NCI-H446 treated with DMSO at 0.1 percent for 48 hours (cell line): ENCODE measurements around the gene RARRES2.
A peak's percentile ranks its signal among the peaks of the same experiment; 100 is the strongest.
"Not testable (repeated sequence)": the region's sequence is repeated elsewhere in the genome, so short reads cannot be mapped to it uniquely, and the experiment has no call there.

Experiments
- DNase-seq: peaks from one replicate; lab custom pipeline; 2025; lab: John Stamatoyannopoulos, UW

RARRES2 gene

DNA sequence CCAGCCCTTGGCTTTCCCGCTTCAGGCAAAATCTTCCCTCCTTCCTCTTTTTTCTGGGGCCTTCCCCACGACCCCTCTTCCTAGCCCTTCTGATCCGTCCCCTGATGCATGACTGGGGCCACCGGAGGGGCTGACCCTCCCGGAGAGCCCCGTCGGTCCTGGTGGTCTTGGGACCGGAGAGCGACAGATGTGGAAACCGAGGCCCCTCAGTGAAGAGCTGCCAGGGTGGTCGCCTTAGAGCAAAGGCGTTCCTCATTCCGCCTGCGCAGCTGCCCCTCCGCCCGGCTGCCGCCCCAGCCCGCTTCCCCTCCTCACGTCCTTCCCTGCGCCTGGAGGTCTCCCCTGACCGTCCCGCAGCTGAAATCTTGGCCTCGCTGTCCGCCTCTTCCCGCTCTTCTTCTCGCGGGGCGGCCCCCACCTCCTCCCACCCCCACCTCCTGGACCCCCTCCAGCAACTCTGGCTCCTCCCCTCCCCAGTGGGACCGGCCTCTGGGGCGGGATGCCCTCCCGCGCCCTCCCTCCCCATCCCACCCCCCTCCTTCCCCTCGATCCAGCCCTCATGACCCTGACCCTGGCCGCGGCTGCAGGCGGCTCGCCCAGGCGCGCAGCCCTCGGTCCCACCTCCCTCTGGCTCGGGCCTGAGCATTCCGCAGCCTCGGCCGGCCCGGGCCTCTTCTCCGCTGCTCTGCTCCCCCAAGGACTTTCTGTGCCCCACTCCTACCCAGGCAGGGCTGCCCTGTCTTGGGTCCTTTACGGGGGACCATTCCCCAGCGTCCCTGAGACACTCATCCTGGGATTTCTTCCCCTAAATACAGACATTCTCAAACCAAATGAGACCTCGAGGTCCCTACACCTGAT is at the start of gene RARRES2:
Gene RARRES2, minus strand, starts transcription at position 367 of the 858 bp plus-strand sequence. CDS start 1,020 bp downstream, outside the sequence.
- no peak for DNase-seq

DNA sequence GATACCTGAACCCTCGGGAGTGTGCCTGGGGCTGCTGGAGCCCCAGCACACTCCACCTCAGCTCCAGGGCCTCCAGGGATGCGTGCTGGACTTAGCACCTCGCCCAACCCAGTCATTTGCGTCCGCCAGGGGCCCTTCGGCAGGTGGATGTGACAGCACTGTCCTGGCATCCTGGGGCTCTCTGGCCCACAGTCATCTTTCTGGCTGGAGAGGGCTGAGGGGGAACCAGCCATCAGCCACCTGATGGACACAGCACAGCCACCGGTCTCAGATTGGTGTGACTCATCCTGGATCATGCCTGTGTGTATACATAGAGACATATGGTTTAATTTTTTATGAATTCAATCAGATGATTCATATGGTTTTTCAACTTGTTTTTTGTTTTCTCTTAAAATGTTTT is 48.8 kb upstream of the RARRES2 start:
- no peak for DNase-seq

DNA sequence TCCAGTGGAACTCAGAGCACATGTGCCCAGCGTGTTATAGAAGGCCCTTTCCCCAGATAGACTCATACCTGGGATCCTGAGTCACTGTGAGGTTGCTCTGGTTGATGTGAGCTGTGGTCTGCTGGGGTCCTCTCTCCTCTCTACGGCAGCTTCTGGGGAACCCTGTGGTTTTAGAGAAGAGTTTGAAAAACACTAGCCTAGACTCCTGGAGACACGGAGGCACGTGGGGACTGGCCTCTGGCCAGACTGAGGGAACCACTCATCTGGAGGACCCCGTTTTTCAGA is 48.0 kb upstream of the RARRES2 start:
- DNase-seq: no peak

DNA sequence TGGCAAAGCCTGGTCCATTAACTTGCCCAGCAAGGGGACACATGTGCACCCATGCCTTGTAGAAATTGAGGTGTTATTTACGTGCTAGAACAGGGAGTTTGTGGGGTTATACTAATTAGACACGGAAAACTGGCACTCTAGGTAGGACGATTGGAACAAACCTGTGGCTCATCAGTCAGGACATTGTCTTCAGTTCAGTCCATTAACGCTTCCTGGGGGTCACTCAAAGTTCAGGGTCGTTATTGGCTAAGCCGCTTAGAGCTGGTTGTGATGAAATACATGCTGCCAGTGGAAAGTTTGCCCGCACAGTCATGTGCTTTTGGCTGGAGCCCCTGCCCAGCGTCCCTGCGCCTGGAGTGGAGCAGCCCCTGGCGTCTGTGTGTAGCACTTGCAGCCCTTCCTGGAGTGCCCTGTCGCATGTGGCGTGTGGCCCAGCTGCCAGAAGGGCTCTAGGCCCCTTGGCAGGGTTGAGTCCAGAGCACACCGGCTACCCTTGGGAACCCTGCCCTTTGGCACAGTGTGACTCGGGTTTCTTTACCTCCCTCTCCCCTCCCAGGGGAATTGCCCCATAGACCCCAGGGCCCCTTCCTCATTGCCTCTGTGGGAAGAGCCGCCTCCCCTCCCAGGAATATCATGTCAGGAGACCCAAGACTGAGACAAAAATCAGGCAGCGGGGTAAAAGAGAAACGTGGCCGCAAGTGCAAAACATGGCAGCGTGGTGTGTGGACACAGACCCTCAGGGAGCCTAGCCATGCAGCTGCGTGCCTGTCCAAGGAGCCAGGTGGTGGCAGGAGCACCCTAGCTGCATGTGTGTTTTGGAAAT is 47.5 kb upstream of the RARRES2 start:
- DNase-seq: peak; percentile 58

DNA sequence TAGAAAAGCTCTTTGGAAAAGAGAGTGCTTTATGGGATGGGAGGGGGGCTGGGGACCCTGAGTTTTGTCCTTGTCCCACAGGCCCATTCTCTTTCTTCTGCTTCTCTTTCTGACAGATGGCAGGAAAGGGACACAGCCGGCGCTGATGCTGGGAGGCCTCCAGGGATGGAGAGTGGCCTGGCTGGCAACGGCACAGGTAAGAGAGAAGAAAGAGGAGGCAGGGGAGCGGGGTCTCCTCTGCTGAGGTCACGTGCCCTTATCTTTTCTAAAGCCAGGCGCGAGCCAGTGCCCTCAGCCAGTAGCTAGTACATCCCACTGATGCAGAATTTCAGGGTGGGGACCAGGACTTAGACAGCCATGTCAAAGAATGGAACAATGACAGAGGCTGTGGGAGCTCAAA is 46.9 kb upstream of the RARRES2 start:
- no peak for DNase-seq

DNA sequence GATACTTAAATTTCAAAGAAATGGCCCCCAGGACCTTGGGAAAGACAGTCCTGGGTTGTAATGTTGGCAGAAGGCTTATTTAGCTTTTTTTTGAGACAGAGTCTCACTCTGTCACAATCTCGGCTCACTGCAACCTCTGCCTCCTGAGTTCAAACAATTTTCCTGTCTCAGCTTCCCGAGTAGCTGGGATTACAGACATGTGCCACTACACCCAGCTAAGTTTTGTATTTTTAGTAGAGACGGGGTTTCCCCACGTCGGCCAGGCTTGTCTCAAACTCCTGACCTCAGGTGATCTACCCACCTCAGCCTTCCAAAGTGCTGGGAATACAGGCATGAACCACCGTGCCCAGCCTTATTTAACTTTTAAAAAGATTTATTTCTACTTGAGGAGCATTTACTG is 44.5 kb upstream of the RARRES2 start:
- not testable (repeated sequence) for DNase-seq

DNA sequence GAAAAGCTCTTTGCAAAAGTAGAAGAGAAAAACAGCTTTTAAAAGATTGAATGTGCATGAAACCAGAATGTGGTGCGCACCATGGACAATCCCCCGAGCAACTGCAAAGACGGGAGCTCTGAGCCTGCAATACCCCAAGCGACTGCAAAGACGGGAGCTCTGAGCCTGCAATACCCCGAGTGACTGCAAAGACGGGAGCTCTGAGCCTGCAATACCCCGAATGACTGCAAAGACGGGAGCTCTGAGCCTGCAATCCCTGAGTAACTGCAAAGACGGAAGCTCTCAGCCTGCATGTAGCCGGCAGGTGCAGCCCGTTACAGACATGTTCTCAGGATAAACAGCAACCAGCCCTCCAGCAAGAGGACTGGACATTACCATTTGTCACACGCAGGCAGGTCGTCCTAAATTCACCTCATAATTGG is 43.9 kb upstream of the RARRES2 start:
- no peak for DNase-seq

DNA sequence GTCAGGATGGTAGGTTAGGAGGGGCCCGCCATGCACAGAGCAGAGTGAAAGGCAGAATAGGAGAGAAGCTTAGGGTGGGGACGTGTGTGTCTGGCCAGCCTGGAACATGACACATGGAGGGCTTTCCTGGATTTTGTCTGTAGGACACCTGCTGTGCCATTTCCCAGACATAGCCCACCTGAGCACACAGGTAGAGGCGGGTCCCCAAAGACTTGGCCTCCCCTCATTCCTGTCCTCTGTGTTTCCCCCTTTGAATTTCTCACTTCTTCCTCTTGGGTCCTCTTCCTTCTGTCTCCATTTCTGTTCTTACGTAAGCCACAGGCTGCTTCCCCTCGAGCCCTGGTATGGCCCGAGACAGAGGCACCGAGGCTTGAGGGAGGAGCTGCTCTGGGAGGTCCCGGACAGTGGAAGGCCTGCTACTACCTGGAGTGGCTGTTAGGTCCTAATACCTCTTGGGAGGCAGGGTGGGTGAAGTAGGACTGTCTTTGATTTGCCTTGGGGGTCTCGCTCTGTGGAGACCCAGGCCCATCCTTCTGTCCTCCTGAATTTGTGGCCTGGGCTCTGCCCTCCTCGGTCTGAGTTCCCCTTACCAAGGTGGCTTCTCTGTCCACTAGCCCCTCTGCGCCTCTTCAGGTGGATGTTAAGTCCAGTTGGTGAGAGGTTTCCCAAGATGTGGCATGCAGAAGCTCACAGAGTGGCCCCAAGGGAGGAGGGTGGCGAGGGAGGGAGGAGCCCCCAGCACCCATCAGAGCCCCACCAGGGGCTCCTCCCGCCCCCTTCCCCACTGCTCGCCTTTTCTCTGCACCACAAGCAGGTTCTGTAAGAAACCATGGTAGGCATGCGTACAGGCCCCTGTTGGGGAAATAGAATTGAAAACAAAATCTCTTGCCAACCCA is 43.2 kb upstream of the RARRES2 start:
- no peak for DNase-seq

DNA sequence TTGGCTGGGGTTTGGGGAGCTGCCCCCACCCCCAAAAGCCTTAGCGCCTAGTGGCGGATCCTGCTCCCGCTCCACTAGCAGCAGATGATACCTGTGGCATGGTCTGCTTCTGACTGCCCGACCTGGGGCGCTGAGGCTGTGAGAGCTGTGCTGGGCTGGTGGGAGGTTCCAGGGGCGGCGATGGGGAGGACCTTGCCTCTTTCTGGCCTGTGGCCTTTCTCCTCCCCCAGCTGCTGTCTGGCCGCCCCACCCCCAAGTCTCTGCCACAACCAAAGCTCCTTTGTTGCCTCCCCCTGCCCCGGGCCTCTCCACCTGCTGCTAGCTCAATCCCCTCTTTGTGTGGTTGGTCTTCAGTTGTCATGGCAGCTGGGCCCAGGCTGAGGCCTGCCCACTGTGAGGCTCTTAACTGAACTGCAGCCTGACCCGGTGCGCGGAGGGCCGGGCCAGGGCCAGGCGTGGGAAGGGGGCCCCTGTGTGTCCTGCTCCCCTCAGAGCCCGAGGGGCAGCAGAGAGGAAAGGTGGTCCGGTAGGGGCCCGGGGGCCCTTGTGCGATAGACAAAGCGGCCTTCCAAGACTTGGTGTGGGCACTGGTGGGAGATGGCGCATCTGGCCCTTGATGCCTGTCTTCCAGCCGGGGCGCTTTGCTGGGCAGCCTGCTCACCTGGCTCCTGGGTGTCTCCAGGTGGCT is 42.4 kb upstream of the RARRES2 start:
- no peak for DNase-seq

DNA sequence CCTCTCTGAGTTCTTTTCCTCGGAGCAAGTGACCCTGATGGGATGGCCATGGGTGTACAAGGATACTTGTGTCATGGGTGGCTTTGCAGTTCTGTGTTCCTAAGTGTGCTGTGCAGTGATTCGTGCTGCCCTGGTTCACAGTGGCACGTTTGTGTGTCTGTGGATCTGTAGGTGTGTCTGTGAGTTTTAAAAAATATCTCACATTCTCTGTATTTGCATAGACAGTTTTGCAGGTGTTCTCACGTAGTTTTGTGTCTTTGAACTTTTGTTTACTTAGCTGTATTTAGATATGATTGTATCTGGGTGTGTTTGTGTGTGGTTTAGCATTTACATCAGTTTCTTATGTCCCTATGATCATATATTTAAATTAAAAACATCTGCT is 41.4 kb upstream of the RARRES2 start:
- DNase-seq: no peak

DNA sequence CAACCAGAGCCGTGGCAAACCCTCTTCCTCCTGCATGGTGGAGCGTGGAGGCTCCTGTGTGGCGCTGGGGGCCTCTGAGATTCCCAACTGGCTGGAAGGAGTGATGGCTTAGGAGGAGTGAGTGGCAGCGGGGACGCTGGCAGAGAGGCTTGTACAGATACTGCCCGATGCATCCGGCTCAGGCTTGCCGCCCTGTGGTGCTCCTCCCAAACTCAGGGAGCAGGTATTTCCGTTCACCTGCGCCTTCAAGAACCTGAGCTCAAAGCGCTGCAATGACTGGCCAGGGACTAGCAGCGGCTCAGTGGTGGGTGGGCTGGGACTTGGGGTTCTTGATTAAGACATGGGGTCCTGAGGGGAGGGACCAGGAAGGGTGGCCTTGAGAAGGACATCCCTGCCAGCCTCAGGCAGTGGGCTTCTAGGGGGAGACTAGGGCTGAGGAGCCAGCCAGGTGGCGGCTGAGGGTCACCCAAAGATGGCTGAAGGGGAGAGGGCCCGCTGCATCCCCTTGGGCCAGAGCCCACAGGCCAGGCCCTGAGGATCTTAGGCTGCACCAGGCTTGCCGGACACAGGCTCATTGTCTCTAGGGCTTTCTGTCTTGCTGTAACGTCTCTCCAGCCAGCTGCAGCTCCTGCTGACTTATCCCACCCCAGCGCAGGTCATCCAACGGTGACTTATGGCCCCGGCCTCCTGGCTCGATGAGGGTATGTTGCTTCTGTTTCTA is 40.9 kb upstream of the RARRES2 start:
- DNase-seq: no peak

DNA sequence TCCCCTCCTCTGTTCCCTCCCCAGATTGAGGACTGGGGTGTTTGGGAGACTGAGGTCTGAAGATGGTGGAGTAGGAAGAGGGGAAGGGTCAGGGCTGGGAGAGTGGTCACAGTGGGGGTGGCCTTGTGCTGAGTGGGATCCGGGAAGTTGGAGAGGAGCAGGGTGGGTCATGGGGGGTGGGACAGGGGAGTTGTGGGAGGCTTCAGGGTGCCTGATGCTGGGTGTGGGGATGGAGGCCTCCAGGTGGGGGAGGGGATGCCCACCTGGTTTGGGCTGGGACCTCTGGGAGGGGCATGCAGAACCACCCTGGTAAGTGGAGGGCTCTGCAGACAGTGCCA is 40.3 kb upstream of the RARRES2 start:
- no peak for DNase-seq

DNA sequence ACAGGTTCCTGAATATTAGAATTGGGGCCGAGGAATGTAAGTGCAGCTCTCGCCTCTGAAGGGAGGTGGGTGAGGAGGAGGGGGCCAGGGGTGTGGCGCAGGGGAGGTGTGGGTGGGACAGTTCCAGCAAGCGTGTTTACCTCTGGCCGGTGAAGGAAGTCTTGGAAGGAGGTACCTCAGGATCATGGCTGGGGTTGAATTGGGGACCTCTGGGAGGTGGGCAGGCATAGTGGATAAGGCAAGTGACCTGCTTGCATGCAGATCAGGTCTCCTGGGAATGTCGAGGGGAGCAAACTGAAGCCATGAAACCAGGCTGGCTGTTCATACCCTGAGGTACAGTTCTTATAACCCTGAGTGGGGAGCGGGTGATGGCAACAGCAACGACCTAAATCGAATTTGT is 39.7 kb upstream of the RARRES2 start:
- DNase-seq: no peak

DNA sequence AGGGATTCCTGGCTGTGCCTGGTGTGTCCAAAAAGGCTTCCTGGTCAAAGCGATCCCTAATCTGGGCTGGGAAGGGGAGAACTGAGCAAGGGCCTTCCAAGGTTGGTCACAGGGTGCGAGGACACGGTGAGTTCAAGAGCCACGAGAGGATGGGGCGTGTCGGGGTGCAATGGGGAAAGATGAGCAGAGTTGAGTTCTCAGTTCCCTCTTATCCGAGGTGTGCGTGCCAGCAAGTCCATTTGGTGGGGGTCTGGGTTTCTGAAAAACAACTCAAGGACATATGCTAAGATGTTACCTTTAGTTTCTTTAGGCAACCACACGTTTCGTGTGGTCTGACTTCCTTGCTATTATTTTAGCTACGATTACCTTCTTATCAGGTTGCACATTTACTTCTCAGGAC is 39.0 kb upstream of the RARRES2 start:
- DNase-seq: no peak

DNA sequence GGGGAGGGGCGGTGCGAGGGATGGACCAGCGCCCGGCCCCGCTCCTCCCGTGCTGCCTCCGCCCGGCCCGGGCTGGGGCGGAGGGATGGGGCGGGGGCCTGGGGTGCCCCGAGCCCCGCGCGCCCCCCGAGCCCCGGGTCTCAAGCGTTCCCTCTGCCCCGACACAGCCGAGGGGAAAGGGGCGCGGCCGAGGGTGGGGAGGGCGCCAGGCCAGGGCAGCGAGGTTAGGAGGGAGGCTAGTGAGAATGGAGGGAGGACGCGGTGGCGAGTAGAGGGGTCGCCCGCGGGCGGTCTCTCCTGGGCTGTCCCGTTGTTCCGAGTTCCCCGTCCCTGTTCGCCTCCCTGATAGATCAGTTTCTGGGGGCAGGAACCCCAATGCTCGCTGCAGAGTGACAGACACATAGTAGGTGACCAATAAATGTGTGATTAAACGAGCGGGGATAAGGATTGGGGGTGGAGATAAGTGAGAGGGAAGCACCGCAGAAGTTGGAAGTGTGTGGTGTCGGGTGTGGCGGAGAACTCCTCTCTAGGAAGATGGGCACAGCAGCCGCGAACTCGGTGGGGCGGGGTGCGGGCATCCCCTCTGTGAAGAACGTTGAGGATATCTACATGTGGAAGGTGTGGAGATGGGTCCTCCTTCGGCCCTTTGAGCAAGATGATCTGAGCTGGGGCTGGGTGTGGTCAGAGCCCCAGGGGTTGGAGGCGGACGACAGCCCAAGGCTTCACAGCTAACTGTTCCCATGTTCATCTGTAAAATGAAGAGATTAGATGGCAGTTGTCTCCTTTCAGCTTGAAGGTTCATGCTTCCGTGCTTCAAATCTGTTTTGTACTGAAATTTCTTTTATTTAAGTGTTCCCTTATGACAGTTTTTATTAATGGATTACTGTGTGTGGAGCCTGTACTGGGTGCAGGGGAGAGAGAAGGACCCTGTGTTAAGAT is 38.3 kb upstream of the RARRES2 start:
- DNase-seq: no peak

DNA sequence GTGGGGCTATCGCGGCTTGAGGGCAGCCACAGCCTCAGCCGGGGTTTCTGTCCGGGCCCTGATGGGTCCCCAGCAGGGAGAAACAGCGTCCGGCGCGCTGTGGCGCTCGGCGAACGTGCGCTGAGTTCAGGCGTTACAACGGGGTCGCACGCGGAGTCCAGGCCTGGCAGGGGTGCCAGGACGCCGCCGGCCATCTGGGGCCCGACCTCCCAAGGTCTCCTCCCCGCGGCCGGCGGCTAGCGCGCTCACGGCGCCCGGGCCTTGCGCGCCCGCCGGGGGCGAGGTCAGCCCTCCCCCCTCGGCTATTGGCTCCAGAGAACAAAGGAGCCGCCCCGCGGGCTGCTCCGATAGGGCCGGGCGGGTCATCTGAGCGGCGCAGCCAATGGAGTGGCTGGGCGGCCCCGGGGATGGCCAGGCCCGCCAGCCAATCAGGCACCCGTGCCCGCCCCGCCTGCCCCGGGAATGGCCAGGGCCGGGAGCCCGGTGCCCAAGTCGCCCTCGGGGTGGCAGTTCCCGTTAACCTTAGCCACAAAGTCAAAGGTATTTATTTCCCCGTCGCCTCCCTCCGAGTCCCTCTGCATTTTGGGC is 37.5 kb upstream of the RARRES2 start, which contains the start of gene ZNF775:
Gene ZNF775, plus strand, starts transcription at position 478 of the 588 bp plus-strand sequence. CDS start 9,141 bp downstream, outside the sequence.
- DNase-seq: peak; percentile 86

DNA sequence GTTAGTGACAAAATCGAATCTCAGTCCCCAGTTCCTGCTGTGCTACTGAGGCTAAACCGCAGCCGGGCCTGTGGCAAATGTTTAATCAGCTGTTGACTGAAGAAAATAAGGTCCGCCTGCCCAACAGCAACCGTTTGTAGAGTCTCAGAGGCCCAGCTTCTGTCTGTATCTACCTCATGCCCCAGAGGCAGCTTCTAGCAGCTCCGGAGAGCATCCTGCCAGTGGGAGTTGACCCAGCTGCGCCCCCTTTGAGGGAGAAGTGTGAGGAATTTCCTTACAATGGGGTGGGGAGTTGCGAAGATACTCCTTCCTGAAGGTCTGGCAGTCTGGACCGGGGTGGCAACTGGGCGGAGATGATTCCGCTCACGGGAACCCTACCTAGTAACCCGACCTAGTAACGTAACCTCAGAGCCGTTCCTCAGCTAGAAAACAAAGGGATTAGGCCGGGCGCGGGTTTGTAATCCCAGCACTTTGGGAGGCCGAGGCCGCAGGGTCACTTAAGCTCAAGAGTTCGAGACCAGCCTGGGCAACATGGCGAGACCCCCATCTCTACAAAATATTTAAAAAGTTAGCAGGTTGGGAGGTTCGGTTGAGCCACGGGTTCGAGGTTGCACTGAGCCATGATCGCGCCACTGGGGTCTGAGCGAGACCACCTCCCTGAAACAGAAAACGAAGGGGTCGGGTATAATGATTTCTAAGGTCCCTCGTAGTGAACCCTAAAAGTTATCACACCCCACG is 36.9 kb upstream of the RARRES2 start:
- DNase-seq: no peak

DNA sequence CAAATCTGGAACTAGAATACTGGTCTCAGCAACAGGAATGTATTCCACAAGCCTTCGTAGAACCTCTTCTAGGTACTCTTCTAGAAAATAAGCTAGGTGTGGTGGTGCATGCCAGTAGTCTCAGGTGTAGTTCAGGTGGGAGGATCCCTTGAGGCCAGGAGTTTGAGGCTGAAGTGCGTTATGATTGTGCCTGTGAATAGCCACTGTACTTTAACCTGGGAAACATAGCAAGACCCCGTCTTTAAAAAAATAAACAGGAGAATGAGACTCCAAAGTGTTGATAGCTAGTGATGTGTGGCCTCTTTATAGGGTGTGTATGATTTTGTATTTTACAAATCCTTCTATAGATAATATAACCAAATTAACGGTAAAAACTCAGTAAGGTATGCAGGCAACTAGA is 36.2 kb upstream of the RARRES2 start:
- no peak for DNase-seq

DNA sequence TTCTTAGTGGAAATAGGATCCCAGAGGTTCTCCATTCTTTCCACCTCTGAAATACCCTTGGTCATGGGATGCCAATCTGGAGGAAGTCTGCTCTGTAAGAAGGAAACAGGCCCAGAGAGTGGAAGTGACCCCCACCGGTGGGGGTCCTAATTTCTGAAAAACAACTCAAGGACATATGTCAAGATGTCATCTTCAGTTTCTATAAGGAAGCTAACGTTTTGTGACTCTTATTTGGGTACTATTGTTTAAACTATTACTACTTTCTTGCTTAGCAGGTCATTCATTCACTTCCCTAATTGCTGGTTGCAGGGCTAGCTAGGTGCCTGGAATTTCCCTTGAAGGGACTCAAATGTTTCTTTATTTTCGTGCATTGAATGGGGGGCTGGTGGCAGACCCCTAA is 35.8 kb upstream of the RARRES2 start:
- DNase-seq: no peak
